Activated CD8-positive, alpha-beta memory T cell treated with anti-CD3 and anti-CD28 coated beads, Interleukin-2, amount 50 U/mL, for 4 hours (primary cell): Measurements from ENCODE around the gene C2orf76.
"Not testable (repeated sequence)": the region's sequence is repeated elsewhere in the genome, so short reads cannot be mapped to it uniquely, and the experiment has no call there.

ENCODE experiments used
- DNase-seq: peaks from one replicate; pipeline ENCODE4 v3.0.0-alpha.2; 2020

C2orf76 gene

GRCh38 chr2:119293254-119293653 lies 73.4 kb downstream of the C2orf76 start:
- DNase-seq: no peak

GRCh38 chr2:119292226-119292625 lies 74.4 kb downstream of the C2orf76 start:
- no peak for DNase-seq

GRCh38 chr2:119291588-119292167 lies 75.0 kb downstream of the C2orf76 start:
- no peak for DNase-seq

GRCh38 chr2:119290859-119291587 lies 75.6 kb downstream of the C2orf76 start:
- DNase-seq: peak; percentile 66

GRCh38 chr2:119289642-119290041 lies 77.0 kb downstream of the C2orf76 start:
- no peak for DNase-seq

- DNase-seq: no peak
These were observed 77.5 kb downstream of the C2orf76 start for GRCh38 chr2:119289093-119289492.

- DNase-seq: no peak
These were observed 78.1 kb downstream of the C2orf76 start for GRCh38 chr2:119288576-119288975.

GRCh38 chr2:119286661-119287060 lies 80.0 kb downstream of the C2orf76 start:
- no peak for DNase-seq

- no peak for DNase-seq
These were observed 82.7 kb downstream of the C2orf76 start for GRCh38 chr2:119283873-119284331.

GRCh38 chr2:119282996-119283511 lies 83.6 kb downstream of the C2orf76 start:
- no peak for DNase-seq

- no peak for DNase-seq
These were observed 84.3 kb downstream of the C2orf76 start for GRCh38 chr2:119282146-119282995.

GRCh38 chr2:119280680-119281079 lies 86.0 kb downstream of the C2orf76 start:
- DNase-seq: no peak

GRCh38 chr2:119279666-119280065 lies 87.0 kb downstream of the C2orf76 start:
- no peak for DNase-seq

- no peak for DNase-seq
These were observed 87.7 kb downstream of the C2orf76 start for GRCh38 chr2:119278946-119279345.

- DNase-seq: not testable (repeated sequence)
These were observed 88.2 kb downstream of the C2orf76 start for GRCh38 chr2:119278385-119278784.

GRCh38 chr2:119276864-119277263 lies 89.8 kb downstream of the C2orf76 start:
- DNase-seq: no peak

GRCh38 chr2:119267604-119268003 lies 99.0 kb downstream of the C2orf76 start:
- no peak for DNase-seq

GRCh38 chr2:119266091-119266589 lies 100.5 kb downstream of the C2orf76 start:
- no peak for DNase-seq

- DNase-seq: no peak
These were observed 101.0 kb downstream of the C2orf76 start for GRCh38 chr2:119265693-119266066.

- DNase-seq: no peak
These were observed 101.6 kb downstream of the C2orf76 start for GRCh38 chr2:119264781-119265692.

- DNase-seq: no peak
These were observed 103.0 kb downstream of the C2orf76 start for GRCh38 chr2:119263656-119264055.

- DNase-seq: no peak
These were observed 103.6 kb downstream of the C2orf76 start for GRCh38 chr2:119263025-119263424.
